Measurements from ENCODE around the gene DLK1. TPM values are rescaled to one million over a fixed set of nuclear protein-coding genes. Genes with fewer than 3 reads are reported as not detected.

Gene DLK1
- total RNA-seq (ENCODE audit: unreplicated experiment) = 1.3 TPM
- long read RNA-seq, full-length matches to known transcripts = 3 of 3 reads
- long read RNA-seq, partial matches to known transcripts = 0 of 3 reads
- long read RNA-seq, other reads (novel, unspliced or antisense) = 0 of 3 reads

DNA sequence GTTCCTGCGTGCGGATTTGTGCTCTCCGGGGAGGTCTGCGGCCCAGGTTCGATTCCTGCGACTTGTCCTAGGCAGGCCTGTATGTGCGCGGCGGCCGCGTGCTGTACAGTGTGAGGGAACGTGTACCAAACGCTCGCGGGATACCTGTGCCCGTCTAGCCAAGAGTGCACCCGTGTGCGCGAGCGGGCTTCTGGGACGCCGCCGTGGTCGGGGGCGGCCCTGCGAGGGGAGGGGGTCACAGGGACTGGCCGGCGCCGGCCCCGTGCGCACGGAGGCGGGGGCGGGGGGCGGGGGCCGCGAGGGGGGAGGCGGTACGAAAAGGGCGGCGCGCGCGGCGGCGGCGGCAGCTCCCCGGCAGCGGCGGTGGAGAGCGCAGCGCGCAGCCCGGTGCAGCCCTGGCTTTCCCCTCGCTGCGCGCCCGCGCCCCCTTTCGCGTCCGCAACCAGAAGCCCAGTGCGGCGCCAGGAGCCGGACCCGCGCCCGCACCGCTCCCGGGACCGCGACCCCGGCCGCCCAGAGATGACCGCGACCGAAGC is at the start of gene DLK1:
TSS of gene DLK1 (plus strand) at position 343 of the 536 bp plus-strand sequence. CDS start at position 520, 177 bp downstream.
- H3K4me1 Mint-ChIP-seq (ENCODE audit: unreplicated experiment) = peaks cover 12% of the 10 kb centered on the region
- no peak within 1 kb of the TSS for H3K27ac Mint-ChIP-seq (ENCODE audit: unreplicated experiment)
- DNase-seq (ENCODE audit: low spot score) = peak; percentile 22
- peak within 1 kb of the TSS; percentile 67 for H3K4me3 Mint-ChIP-seq (ENCODE audit: unreplicated experiment)
- H3K9me3 Mint-ChIP-seq (ENCODE audit: unreplicated experiment) = no peaks in the 10 kb centered on the region
- H3K36me3 Mint-ChIP-seq (ENCODE audit: low read depth, unreplicated experiment) = peaks cover 8% of the 10 kb centered on the region
- H3K27me3 Mint-ChIP-seq (ENCODE audit: unreplicated experiment) = peaks cover 20% of the 10 kb centered on the region
- no peak for TF ChIP-seq CTCF (IDR thresholded peaks at IDR 0.05; ENCODE audit: unreplicated experiment)

GRCh38 chr14:100677152-100677551 is 49.5 kb upstream of the DLK1 start:
- peaks cover 28% of the 10 kb centered on the region for H3K4me1 Mint-ChIP-seq (ENCODE audit: unreplicated experiment)
- no peaks in the 10 kb centered on the region for H3K36me3 Mint-ChIP-seq (ENCODE audit: low read depth, unreplicated experiment)
- no peak for DNase-seq (ENCODE audit: low spot score)
- no peaks in the 10 kb centered on the region for H3K9me3 Mint-ChIP-seq (ENCODE audit: unreplicated experiment)
- H3K27me3 Mint-ChIP-seq (ENCODE audit: unreplicated experiment) = peaks cover 9% of the 10 kb centered on the region
- TF ChIP-seq CTCF (IDR thresholded peaks at IDR 0.05; ENCODE audit: unreplicated experiment) = no peak
- no peak overlapping the region for H3K4me3 Mint-ChIP-seq (ENCODE audit: unreplicated experiment)
- H3K27ac Mint-ChIP-seq (ENCODE audit: unreplicated experiment) = no peak overlapping the region

DNA sequence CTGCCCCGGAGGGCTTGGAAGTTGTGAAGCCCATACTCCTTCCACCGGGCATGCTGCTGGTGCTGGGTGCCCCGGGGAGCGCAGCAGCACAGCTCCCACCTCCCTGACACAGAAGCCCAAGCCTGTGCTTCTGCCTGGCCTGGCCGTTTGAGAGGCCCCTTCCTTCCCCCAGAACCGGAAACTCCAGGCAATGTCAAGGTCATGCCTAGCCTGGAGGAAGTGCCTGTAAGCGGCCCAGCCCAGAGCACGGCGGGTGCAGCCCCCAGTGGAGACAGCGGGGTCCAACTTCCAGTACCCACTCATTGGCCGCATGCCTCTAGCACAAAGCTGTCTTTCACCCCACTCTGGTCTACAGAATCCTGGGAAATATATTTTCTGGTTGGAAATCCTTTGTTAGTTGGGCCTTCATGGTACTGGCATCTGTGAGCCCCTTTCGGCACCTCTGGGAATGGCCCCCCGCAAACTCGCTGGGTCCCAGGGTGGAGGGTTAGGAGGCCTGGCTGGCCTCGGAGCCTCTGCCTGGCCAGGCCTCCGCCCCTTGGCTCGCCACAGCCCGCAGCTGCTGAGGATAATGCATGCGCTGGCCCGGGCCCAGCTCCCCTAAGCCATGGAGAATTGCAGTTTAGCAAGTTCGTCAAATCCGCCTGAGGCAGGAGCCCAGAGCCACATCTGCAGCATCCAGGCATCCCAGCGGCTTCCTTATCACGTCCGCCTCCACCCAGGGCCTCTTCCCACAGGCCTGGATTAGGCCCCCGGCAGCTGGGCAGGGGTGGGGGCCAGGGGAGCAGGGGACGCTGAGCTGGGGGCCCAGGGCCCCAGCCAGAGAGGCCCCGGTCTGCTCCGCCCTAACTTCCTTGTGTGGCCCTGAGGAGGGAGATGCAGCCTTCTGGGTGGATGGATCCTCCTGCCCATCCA is 48.9 kb upstream of the DLK1 start:
- H3K4me1 Mint-ChIP-seq (ENCODE audit: unreplicated experiment) = peaks cover 24% of the 10 kb centered on the region
- no peak for DNase-seq (ENCODE audit: low spot score)
- H3K9me3 Mint-ChIP-seq (ENCODE audit: unreplicated experiment) = no peaks in the 10 kb centered on the region
- H3K4me3 Mint-ChIP-seq (ENCODE audit: unreplicated experiment) = no peak overlapping the region
- no peaks in the 10 kb centered on the region for H3K36me3 Mint-ChIP-seq (ENCODE audit: low read depth, unreplicated experiment)
- TF ChIP-seq CTCF (IDR thresholded peaks at IDR 0.05; ENCODE audit: unreplicated experiment) = no peak
- H3K27ac Mint-ChIP-seq (ENCODE audit: unreplicated experiment) = no peak overlapping the region
- peaks cover 12% of the 10 kb centered on the region for H3K27me3 Mint-ChIP-seq (ENCODE audit: unreplicated experiment)

- DNase-seq (ENCODE audit: low spot score) = no peak
- H3K27ac Mint-ChIP-seq (ENCODE audit: unreplicated experiment) = no peak overlapping the region
- H3K9me3 Mint-ChIP-seq (ENCODE audit: unreplicated experiment) = no peaks in the 10 kb centered on the region
Observed at GRCh38 chr14:100678469-100678828, 48.2 kb upstream of the DLK1 start.

More at GRCh38 chr14:100678469-100678828, 48.2 kb upstream of the DLK1 start:
- H3K4me1 Mint-ChIP-seq (ENCODE audit: unreplicated experiment) = peaks cover 19% of the 10 kb centered on the region
- peaks cover 10% of the 10 kb centered on the region for H3K27me3 Mint-ChIP-seq (ENCODE audit: unreplicated experiment)
- H3K4me3 Mint-ChIP-seq (ENCODE audit: unreplicated experiment) = no peak overlapping the region
- H3K36me3 Mint-ChIP-seq (ENCODE audit: low read depth, unreplicated experiment) = no peaks in the 10 kb centered on the region
- no peak for TF ChIP-seq CTCF (IDR thresholded peaks at IDR 0.05; ENCODE audit: unreplicated experiment)
